ENCODE data around the gene ASB4. TPM values are rescaled to one million over a fixed set of nuclear protein-coding genes. Genes with fewer than 3 reads are reported as not detected.

The ASB4 gene
- total and polyA plus RNA-seq, 10 donors, result 0.03 TPM; not detected in 9

GRCh38 chr7:95525503-95525902, 39.8 kb downstream of the ASB4 start:
- Histone ChIP-seq H3K27me3 (replicated peaks in 1 of 7) (no peaks in the 10 kb centered on the region), H3K36me3 (no peaks in the 10 kb centered on the region), H3K27ac (peak overlapping the region in 1 of 8 donors; percentile 8), H3K4me3 (no peak overlapping the region), H3K9me3 (no peaks in the 10 kb centered on the region), H3K4me1 (peaks cover 0 to 31% (median 7%) of the 10 kb centered on the region in 6 donors)
- intact Hi-C loops (cut with DNase I; ENCODE audit: low total_unique reads), result loop anchor here (5.0 kb wide), 1 partner anchor 162 kb away; no protein-coding TSS in a partner anchor
- TF ChIP-seq POLR2A (IDR thresholded peaks at IDR 0.05) (no peak), POLR2AphosphoS5 (IDR thresholded peaks at IDR 0.05) (no peak)
- TF ChIP-seq, protein P1, sequence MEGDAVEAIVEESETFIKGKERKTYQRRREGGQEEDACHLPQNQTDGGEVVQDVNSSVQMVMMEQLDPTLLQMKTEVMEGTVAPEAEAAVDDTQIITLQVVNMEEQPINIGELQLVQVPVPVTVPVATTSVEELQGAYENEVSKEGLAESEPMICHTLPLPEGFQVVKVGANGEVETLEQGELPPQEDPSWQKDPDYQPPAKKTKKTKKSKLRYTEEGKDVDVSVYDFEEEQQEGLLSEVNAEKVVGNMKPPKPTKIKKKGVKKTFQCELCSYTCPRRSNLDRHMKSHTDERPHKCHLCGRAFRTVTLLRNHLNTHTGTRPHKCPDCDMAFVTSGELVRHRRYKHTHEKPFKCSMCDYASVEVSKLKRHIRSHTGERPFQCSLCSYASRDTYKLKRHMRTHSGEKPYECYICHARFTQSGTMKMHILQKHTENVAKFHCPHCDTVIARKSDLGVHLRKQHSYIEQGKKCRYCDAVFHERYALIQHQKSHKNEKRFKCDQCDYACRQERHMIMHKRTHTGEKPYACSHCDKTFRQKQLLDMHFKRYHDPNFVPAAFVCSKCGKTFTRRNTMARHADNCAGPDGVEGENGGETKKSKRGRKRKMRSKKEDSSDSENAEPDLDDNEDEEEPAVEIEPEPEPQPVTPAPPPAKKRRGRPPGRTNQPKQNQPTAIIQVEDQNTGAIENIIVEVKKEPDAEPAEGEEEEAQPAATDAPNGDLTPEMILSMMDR (IDR thresholded peaks at IDR 0.05 in 8 of 11, conservative IDR thresholded peaks at IDR 0.05 in 3 of 11), result no peak
- no peak for DNase-seq
- WGBS, 5 donors, result 24 to 56% (median 39%) methylated on average over 3 of the region's 3 CpGs

DNA sequence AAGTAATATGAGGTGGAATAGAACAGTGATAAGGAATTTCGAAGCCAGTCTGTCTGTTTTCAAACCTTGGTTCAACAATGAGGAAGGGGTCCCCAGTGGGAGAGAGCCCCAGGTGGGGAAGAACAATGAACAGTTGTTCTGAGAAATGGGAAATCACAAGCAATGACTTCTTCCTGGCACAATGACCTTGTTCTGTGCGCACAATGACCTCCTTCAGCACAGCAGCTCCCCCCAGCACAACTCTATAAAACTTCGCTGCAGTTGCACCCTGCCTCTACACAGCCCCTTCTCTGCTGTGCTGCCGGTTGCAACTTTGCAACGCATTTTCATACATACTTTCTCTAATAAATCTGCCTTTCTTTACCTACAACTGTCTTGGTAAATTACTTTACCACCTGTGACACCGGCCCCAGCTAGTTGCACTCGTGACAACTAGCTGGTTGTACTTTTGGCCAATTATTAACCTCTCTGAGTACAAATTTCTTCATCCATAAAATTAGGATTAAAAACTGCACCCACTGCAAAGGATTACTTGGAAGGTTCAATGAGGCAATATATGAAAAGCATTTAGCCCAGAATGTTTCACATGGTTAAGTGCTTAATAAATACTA, 40.5 kb downstream of the ASB4 start:
- Histone ChIP-seq H3K27ac (no peak overlapping the region), H3K4me1 (peaks cover 0 to 31% (median 7%) of the 10 kb centered on the region in 6 donors), H3K27me3 (replicated peaks in 1 of 7) (no peaks in the 10 kb centered on the region), H3K9me3 (no peaks in the 10 kb centered on the region), H3K4me3 (no peak overlapping the region), H3K36me3 (no peaks in the 10 kb centered on the region)
- WGBS, 5 donors, result 72 to 88% (median 79%) methylated on average over 7 of the region's 7 CpGs
- TF ChIP-seq POLR2A (IDR thresholded peaks at IDR 0.05) (no peak), POLR2AphosphoS5 (IDR thresholded peaks at IDR 0.05) (no peak)
- TF ChIP-seq, protein P1 (IDR thresholded peaks at IDR 0.05 in 8 of 11, conservative IDR thresholded peaks at IDR 0.05 in 3 of 11), result no peak
- intact Hi-C loops (cut with DNase I; ENCODE audit: low total_unique reads), result loop anchor here (5.0 kb wide), 1 partner anchor 161 kb away; no protein-coding TSS in a partner anchor
- no peak for DNase-seq

GRCh38 chr7:95527033-95527775, 41.5 kb downstream of the ASB4 start:
- DNase-seq, result peak; percentile 61
- H3K9me3 ChIP-seq, result no peaks in the 10 kb centered on the region
- H3K4me1 ChIP-seq, result peaks cover 0 to 31% (median 7%) of the 10 kb centered on the region in 6 donors
- no peaks in the 10 kb centered on the region for H3K27me3 ChIP-seq (replicated peaks in 1 of 7)
- WGBS, 5 donors, result 30 to 49% (median 36%) methylated on average over 5 of the region's 5 CpGs
- H3K36me3 ChIP-seq, result no peaks in the 10 kb centered on the region
- TF ChIP-seq, protein P1 (IDR thresholded peaks at IDR 0.05 in 8 of 11, conservative IDR thresholded peaks at IDR 0.05 in 3 of 11), result peak; percentile 62 to 88 (median 81)
- TF ChIP-seq POLR2A (IDR thresholded peaks at IDR 0.05), result no peak
- peak in 1 of 3 donors; percentile 40 for TF ChIP-seq POLR2AphosphoS5 (IDR thresholded peaks at IDR 0.05)
- H3K27ac ChIP-seq, result no peak overlapping the region
- intact Hi-C loops (cut with DNase I; ENCODE audit: low total_unique reads), result loop anchor here (5.0 kb wide), 1 partner anchor 160 kb away; no protein-coding TSS in a partner anchor
- no peak overlapping the region for H3K4me3 ChIP-seq

DNA sequence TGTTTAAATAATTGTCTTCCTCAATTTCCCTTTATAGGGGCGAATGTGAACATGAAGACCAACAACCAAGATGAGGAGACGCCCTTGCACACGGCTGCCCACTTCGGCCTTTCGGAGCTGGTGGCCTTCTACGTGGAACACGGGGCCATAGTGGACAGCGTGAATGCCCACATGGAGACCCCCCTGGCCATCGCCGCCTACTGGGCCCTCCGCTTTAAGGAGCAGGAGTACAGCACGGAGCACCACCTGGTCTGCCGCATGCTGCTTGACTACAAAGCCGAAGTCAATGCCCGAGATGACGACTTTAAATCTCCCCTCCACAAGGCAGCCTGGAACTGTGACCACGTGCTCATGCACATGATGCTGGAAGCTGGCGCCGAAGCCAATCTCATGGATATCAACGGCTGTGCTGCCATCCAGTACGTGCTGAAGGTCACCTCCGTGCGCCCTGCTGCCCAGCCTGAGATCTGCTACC, 42.1 kb downstream of the ASB4 start:
- peaks cover 0 to 31% (median 7%) of the 10 kb centered on the region in 6 donors for H3K4me1 ChIP-seq
- no peaks in the 10 kb centered on the region for H3K27me3 ChIP-seq (replicated peaks in 1 of 7)
- peak; percentile 76 for DNase-seq
- H3K36me3 ChIP-seq, result no peaks in the 10 kb centered on the region
- no peaks in the 10 kb centered on the region for H3K9me3 ChIP-seq
- 87 to 94% (median 92%) methylated on average over 23 of the region's 23 CpGs for WGBS, 5 donors
- no peak overlapping the region for H3K4me3 ChIP-seq
- intact Hi-C loops (cut with DNase I; ENCODE audit: low total_unique reads), result loop anchor here (5.0 kb wide), 1 partner anchor 159 kb away; no protein-coding TSS in a partner anchor
- TF ChIP-seq, protein P1 (IDR thresholded peaks at IDR 0.05 in 8 of 11, conservative IDR thresholded peaks at IDR 0.05 in 3 of 11), result no peak
- TF ChIP-seq POLR2AphosphoS5 (IDR thresholded peaks at IDR 0.05), result no peak
- TF ChIP-seq POLR2A (IDR thresholded peaks at IDR 0.05), result no peak
- no peak overlapping the region for H3K27ac ChIP-seq

All from spleen (tissue), 11 donors.